ENCODE data around the gene SCN5A.

DNA sequence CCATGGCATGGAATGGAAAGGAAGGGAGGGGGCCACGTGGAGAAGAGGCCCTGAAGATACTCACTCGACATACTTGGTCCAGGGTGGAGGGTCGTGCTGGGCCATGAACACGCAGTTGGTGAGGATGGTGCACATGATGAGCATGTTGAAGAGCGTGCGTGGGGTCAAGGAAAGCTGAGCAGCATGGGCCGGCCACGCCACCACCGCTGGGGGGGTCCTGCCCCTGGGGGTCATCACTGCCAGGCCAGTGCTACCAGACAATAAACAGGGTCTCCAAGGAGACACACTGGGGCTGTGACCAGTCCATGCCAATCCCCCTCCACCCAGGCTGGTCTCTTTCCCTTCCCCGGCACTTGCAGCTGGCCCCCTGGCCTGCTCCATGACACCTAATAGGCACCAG, 27.2 kb downstream of the SCN5A start:
- TF ChIP-seq RAD21 (IDR thresholded peaks at IDR 0.05; ENCODE audit: low read length) (no peak), MAZ (IDR thresholded peaks at IDR 0.05; ENCODE audit: borderline replicate concordance, low read depth, low read length) (no peak), CEBPB (IDR thresholded peaks at IDR 0.05; ENCODE audit: low read depth, low read length) (no peak), POLR2A (IDR thresholded peaks at IDR 0.05; ENCODE audit: low read depth, low read length) (no peak), USF2 (IDR thresholded peaks at IDR 0.05; ENCODE audit: low read depth, low read length) (no peak), RCOR1 (IDR thresholded peaks at IDR 0.05; ENCODE audit: insufficient replicate concordance, low read length) (no peak), MXI1 (IDR thresholded peaks at IDR 0.05; ENCODE audit: borderline replicate concordance, low read depth, low read length) (no peak), FOS (IDR thresholded peaks at IDR 0.05; ENCODE audit: low read depth, low read length) (no peak), SMC3 (IDR thresholded peaks at IDR 0.05; ENCODE audit: low read depth, low read length) (no peak), RFX5 (IDR thresholded peaks at IDR 0.05; ENCODE audit: low read depth, low read length) (no peak)
- TF ChIP-seq, protein P1, sequence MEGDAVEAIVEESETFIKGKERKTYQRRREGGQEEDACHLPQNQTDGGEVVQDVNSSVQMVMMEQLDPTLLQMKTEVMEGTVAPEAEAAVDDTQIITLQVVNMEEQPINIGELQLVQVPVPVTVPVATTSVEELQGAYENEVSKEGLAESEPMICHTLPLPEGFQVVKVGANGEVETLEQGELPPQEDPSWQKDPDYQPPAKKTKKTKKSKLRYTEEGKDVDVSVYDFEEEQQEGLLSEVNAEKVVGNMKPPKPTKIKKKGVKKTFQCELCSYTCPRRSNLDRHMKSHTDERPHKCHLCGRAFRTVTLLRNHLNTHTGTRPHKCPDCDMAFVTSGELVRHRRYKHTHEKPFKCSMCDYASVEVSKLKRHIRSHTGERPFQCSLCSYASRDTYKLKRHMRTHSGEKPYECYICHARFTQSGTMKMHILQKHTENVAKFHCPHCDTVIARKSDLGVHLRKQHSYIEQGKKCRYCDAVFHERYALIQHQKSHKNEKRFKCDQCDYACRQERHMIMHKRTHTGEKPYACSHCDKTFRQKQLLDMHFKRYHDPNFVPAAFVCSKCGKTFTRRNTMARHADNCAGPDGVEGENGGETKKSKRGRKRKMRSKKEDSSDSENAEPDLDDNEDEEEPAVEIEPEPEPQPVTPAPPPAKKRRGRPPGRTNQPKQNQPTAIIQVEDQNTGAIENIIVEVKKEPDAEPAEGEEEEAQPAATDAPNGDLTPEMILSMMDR (conservative IDR thresholded peaks at IDR 0.05; ENCODE audit: low read depth, low read length), result no peak

Data from IMR-90 (cell line).